Cerebellar nuclear complex (tissue), 1 donor: Measurements from ENCODE around the gene ST6GALNAC4.
A peak's percentile ranks its signal among the peaks of the same experiment; 100 is the strongest.
"Not testable (repeated sequence)": the region's sequence is repeated elsewhere in the genome, so short reads cannot be mapped to it uniquely, and the experiment has no call there.

Source experiments
- DNase-seq, 2 experiments: peaks; one replicate each; lab custom pipeline; 2025; lab: John Stamatoyannopoulos, UW

The ST6GALNAC4 gene

DNA sequence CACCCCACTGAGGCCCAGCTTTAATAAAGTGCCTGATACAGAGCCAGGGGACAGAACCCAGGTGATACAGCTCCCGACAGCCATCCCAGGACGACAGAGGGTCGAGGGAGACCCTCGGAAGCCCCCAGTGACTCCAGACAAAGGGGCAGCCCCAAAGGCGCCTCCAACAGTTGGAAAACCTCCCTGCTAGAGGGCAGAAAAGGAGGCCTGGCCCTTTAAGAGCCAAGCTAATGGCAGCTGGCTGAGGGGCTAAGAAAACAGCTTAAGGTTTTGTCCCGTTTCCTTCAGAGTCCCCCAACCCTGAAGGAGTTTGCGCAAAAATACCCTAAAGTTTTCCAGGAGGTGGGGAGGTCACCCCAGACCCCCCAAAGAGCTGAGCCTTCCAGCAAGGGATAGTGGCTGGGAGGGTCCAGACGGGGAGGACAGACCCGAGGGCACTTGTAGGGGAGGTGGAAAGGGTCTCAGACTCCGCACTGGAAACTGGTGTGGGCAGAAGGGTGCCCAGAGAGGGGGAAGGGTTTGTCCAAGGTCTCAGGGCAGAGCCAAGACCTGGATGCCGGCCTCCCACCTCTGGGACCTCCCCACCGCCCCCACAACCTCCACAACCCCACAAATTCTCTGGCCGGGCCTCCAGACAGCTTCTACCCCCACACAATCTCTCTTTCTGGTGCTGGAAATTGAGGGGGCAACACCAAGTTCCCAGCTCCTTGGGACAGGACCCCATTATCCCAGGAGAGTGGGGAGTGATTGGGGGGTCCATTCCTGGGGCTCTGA lies 31.1 kb downstream of the ST6GALNAC4 start:
- no peak for DNase-seq

DNA sequence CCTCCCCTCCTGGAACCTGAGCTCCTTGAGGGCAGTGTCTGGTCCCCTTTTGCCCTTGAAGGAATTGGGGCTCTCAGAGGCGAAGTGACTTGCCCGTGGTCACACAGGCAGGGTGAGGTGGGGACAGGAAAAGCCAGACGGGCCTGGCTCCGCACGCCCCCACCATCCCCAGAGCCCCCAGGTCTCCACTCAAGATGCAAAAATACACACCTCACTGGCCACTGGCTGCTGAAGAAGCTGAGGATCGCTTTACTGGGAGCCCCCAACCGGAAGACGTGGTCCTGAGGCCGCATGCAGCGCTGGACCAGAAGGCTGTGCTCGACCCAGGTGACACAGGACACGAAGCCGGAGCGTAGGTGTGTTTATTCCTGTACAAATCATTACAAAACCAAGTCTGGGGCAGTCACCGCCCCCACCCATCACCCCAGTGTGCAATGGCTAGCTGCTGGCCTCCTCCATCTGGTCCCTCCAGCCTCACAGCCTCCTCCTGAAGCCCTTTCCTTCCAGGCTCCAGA lies 31.8 kb downstream of the ST6GALNAC4 start:
- DNase-seq, result no peak

DNA sequence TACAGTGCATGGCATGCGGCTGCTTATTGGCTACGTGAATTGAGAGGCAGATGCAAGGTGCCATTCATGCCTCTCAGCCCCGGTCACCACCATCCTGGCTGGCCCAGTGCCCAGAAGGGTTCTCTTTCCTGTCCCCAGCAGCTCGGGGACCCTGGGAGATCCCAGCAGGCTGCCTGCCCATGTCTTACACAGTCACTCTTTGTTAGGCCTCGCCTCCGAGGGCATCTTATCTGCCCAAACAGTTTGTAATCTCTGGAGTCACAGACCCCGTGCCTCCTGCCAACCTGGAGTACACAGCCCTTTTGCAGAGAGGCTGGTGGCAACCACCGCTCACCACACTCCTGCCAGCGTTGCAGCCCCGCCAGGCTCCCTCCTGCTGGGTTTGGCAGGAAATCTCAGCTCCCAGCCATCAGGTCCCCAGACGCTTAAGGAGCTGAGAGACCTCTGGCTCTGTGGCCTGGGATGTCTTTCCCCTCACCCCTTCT lies 32.4 kb downstream of the ST6GALNAC4 start:
- DNase-seq, result no peak

DNA sequence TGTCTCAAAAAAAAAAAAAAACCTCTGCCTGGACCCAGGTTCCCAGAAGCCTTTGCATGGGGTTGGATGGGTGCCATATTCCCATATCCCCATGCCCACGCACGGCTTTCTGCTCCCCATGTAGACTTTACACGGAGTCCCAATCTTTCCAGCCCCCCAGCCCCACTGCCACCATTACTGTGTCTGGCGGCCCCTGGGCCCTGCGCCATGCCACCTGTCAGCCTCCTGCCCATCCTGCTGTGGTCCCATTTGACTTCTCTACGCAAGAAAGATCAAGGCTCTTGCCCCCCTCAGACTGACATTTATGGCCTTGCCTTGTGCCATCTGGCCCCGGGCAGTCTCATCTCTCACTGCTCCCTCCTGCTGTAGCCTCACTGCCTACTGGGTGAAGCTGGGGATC lies 32.9 kb downstream of the ST6GALNAC4 start:
- DNase-seq, result no peak

DNA sequence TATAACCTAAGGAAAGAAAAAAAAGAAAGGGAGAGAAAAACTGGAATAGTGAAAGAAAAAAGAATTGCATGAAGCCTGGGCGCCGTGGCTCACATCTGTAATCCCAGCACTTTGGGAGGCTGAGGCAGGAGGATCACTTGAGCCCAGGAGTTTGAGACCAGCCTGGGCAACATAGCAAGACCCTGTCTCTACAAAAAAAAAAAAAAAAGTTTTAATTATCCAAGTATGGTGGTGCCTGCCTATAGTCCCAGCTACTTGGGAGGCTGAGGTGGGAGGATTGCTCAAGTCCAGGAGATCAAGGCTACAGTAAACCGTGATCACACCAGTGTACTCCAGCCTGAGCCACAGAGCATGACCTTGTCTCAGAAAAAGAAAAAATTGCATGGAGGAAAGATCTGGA lies 35.1 kb downstream of the ST6GALNAC4 start:
- not testable (repeated sequence) for DNase-seq

DNA sequence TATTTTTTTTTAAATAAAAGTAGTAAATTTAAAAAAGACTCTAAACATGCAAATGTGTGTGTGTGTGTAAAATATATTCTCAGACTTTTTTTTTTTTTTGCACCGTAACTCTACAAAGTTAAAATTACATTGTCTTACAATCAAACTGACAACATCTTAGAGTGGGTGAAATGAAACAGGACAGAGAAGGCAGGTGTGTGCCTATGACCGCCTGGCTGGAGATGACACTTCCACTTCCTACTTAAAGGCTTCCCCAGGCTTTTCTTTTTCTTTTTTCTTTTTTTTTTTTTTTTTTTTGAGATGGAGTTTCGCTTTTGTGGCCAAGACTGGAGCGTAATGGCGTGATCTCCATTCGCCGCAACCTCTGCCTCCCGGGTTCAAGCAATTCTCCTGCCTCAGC lies 36.7 kb downstream of the ST6GALNAC4 start:
- no peak for DNase-seq

DNA sequence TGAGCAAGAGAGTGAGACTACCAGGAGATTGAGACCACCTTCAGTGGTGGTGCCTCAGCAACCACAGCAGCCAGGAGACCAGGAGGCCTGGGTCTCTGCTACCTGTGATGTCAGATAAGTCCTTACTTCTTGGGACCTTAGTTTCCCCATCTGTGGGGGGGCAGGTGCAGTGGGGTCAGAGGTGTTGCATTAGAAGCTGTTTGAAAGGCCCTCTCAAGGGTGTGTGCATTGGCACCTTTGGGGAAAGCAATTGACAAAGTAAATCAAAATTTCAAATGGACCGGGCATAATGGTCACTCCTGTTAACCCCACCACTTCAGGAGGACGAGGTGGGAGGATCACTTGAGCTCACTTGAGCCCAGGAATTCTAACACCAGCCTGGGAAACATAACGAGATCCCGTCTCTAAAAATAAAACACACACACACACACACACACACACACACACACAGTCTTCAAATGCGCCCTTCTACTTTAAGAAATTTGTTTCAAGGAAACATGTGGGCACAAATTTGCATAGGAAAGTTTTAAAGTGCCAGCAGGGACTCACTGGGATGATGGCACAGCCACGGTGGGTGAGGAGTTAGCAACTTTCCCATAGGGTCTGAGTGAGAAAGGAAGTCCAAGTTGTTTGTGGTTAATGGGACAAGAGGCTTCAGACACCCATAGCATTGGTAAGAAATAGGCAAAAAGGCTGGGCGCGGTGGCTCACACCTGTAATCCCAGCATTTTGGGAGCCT lies 38.0 kb downstream of the ST6GALNAC4 start:
- DNase-seq, result no peak

DNA sequence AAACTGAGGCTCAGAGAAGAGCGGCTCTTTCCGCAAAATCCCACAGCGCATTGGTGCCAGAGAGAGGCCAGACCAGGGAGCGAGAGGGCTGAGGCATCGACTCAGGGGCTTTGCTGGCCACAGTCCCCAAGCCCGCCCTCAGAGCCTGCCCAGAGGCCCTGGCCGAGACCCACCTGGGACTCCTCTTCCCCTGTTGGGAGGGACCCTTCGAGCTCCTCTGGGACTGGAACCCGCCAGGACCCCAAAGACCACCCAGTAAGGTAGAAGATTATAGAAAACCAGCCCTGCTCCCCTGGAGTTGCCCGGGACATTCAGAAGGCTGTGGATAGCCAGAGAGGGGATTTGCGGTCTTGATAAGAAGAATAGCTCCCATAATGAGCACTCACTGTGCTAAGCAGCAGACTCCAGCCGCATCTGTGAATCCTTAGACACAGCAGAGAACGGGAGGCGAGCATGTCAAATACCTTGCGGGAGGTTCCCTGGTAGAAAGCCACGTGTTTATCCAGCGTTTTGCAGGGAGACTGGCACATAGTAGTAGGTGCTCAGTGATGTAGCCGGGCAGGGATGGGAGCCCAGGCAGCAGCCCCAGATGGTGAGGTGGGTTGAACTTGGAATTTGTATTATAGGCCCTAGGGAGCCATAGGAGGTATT lies 38.7 kb downstream of the ST6GALNAC4 start:
- DNase-seq, result no peak

DNA sequence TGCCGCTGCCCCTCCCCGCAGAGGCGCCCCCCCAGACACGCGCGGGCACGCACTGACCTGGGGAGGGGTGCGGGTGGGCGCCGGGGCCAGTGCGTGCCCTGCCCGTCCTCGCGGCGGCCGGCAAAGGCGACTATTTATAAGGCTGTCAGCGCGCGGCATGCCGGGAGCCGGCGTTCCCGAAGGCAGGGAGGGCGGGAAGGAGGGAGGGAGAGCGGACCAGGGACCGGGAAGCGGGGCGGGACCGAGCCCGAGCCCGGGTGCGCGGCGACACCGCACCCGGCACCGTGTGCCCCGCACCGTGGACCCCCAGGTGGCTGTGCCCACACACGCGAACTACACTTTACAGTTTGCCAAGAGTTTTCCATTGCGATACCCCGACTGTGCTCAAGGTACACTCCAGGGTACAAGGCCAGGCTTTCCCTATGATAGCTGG lies 39.3 kb downstream of the ST6GALNAC4 start, which contains the start of gene AK1:
TSS of gene AK1 (minus strand) at position 110 of the 433 bp plus-strand sequence. CDS start 3,058 bp downstream, outside the sequence.
- peak in 1 of 2 experiments; percentile 37 for DNase-seq

DNA sequence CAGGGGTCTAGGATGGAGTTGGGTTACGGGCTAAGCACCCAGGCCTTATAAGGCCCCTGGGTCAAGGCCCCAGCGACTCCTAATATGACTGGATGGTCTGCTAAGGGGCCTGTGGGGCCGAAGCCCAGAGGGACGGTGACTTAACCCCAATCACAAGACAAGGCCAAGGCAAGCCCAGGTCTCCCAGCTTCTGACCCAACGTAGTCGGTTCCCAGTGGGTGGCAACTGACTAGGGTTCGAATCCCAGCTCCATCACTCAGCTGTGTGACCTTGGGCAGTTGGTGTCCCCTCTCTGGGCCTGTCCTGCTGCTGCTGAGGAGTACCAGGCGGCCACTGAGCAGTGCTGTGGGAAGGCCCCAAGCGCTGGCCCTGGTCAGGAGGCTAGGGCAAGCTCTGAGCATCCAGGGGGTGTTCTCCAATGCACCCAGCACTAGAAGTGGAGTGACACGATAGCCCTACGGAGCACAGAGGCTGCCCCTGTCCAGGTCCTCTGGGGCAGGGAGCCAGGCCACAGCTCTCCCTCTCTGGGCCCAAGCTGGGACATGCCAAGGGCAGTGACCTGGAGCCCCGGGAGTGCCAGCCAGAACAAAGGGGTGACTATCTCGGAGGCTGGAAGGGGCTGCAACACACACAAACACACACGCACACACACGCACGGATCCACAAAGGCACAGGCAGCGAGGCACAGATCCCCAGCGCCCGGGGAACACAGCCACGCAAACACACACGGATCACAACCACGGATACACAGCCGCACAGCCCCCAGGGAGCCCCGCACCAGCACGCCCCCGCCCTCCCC lies 39.9 kb downstream of the ST6GALNAC4 start:
- no peak for DNase-seq

DNA sequence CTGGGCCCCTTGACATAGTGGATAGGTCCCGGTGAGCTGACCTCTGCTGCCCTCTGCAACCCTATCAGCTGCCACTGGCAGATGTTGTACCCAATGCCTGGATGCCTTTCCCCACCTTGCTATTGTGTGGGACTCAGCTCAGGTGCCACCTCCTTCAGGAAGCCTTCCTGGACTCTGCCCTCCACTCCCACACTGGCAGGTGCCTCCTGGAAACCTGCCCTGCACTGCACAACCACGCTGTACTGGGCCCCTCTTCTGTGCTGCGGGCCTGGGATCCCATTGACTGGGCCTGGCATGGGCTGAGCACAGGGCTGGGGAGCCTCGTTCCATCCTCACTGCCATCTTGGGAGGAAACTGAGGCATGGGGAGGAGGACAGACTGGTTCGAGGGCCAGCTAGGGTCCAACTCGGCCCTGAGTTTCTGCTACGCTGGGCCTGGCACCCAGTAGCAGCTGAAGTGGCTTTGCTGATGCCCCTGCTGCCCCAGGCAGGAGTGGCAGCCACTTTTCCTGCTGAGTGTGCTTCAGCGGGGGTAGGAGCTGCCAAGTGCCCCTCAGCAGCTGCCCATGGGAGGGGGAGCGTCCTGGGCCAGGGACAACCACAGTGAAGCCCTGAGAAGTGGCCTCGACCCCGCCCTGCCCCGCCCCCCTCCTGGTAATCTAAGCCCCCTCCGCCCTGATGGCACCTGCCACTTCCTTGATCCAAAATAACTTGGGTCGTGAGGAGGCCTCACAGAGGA lies 40.6 kb downstream of the ST6GALNAC4 start:
- no peak for DNase-seq

DNA sequence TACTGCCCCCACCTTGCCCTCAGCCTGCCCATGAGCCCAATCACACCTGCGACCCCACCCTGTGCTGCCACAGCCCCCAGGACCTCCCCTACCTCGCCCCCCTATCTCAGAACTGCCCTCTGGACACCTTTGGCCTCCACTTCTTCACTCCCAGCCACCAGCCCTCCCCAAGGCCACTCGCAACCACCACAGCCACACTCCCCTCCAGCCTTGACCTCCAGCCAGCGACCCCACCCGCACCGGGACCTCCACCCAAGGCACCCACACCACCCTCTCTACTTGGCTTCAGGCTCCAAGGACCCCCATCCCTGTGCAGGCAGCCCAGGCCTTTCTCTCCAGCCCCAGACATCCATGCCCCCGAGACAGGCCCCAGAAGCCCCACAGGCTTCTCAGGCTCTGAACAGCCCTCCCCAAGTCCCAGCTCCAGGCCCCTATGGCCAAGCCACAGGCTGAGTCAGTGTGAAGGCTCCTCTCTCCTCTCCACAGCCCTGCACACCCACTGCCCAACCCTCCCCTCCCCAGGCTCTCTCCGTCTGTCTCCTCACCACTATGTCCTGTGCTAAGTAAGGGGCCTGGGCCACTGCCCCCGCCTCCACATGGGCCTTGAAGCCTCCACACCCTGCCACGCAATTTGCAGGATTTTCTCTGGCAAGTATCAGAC lies 41.4 kb downstream of the ST6GALNAC4 start:
- DNase-seq, result no peak

DNA sequence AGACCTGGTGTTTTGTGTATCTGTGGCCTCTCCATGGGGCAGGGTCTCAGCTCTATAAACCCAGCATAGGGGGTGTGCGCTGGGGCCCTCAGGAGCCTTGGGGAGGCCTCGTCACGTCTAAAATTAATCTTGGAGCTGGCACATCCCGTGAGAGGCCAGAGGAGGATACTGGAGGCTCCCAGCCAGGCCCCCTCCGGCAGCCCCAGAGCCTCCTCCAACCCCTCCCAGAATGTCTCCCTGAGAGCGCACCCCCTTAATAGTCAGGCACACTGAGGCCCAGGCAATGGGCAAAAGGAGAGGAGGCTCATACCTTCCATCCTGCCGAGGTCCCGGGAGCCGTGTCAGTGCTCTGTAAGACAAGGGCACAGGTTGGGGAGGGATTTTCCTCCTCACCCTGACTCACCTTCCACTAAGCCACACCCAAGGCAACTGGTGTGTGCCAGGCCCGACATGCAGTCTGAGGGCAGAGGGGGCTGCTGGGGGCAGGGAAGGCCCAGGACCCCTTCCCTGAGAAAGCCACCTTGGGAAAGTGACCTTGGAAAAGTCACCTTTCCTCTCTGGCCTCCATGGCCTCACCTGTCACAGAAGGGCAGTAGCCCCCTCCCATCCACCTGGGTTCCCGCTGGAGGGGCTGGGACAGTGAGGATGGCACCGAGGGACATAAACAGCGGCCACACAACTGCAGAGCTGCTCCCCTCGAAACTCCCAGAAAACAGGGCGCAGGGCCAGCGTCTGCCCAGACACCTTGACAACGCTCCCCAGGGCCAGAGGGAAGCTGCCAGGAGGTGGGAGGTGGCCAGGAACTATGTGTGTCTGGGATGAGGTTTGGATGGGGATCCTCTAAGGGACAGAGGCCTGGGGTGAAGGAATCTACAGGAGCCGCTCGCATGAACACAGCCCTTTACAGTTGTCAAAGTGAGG lies 42.3 kb downstream of the ST6GALNAC4 start:
- DNase-seq, result no peak

DNA sequence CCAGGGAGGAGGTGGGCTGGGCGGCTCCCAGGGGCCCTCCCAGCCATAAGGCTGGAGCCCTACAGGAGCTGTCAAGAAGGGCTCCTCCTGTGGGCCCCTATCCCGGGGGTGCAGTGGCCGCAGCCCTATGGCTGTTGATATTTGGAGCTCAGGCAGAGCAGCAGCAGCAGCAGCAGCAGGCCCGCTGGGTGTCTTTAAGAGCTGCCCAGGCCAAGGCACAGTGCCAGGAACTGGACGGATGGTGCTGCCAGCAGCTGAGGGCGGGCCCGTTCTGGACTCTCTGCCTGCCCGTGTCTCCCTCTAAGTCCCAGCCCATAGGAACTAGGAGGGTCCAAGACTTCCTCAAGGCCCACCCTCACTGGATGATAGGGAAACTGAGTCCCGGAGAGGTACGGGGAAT lies 43.0 kb downstream of the ST6GALNAC4 start:
- no peak for DNase-seq

DNA sequence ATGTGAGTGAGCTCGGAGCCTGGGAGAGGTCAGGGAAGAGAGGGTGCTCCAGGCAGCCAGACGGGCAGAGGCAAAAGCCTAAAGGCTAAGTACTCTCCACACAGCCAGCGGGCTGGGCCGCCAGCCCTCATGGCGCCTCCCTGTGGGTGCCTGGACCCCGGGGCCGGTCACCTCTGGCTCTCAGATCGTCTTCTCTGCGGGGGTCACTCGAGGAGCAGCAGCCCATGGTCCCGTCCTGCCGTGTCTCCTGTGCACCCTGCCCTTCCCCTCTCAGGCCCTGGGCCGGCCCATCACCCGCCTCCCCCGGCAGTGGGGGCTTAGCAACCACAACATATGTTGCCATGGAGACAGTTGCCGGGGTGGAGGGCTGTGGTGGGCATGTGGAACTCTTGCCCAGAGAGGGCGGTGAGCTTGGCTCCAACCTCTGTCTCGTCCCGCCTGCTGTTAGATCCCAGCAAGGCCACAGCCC lies 43.6 kb downstream of the ST6GALNAC4 start:
- DNase-seq, result no peak

DNA sequence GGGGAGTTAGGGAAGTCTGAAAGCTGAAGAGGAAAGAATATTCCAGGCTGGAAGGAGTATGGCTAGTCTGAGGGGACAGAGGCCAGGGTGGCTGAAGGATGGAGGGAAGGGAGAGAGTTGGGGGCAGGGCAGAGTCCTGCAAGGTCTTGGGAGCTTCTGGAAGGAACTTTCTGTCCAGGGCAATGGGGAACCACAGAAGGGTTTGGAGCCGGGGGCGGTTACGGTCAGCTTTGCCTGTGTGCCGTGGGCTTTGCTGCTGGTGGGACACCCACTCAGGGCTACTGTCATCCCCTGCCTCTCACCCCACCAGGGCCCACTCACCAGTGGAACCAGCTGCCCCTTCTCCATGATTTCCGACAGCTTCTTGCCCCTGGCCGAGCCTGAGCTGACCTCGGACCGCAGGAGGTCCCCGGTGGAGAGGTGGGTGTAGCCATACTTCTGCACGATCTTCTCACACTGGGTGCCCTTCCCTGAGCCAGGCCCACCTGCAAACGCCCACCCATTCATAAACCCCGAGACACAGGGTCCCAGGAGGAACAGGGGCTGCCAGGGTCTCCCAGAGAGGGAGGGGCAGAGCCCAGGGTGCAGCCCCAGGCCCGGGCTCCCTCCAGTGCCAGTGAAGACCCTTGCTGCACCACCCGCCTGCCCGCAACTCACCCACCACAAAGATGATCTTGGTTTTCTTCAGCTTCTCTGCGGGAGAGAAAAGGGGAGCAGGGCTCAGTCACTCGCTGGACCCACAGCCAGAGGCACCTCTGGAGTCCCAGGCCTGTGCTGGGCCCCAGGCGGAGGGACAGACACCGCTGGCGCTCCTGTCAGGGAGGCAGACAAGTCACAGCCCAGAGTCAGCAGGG lies 44.2 kb downstream of the ST6GALNAC4 start:
- no peak for DNase-seq

DNA sequence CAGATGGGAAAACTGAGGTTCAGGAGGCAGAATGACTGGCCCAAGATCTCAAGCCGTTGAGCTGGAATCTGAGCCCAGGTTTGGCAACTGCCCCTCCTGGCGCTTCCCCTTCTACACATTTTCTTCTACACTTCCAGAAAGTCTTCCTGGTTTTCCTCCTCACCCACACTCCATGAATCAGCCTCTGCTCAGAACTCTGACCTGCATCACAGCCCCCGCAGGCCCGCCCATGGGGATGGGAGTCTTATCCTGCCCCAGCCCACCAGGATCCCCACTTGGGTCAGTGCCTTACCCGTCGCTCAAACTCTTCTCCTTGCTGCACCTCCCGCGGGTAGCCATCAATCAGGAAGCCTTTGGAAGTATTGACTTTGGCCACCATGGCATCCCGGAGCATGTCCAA lies 45.3 kb downstream of the ST6GALNAC4 start:
- DNase-seq, result no peak

DNA sequence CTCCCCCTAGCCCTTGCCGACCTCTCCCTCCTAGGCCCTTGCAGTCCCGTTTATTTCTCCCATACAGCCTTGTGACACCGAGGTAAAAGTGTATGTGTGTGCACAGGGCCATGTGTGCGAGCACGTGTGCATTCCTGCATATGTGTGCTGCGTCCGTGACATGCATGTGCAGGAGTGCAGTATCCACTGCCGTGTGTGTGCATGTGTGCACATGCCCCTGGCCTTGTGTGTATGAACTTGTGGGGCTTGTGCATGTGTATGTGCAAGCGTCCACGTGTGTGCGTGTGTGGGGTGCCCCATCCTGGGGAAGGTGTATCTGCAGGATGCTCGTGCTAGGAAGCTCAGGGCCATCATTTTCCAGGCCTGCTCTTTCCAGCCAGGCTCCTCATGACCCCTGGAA lies 46.0 kb downstream of the ST6GALNAC4 start:
- DNase-seq, result no peak
